Peyer's patch (tissue), 4 donors: ENCODE measurements around the gene HAPLN2. TPM values are rescaled to one million over a fixed set of nuclear protein-coding genes. Genes with fewer than 3 reads are reported as not detected.

Source experiments
- DNase-seq, 3 donors: peaks; one replicate each; pipeline ENCODE4 v3.0.0-alpha.2; 2017 to 2019
- H3K27ac ChIP-seq, 4 donors: fragments of 200-600 bp; sonication (generic); one replicate each; pipeline ENCODE4 v1.5.1; 2016 to 2019
- H3K27me3 ChIP-seq, 2 donors: fragments of 200-600 bp; sonication (generic); one replicate each; pipeline ENCODE4 v1.5.1; 2019
- H3K36me3 ChIP-seq, 3 donors: fragments of 200-600 bp; sonication (generic); one replicate each; pipeline ENCODE4 v1.5.1; 2016 to 2019
- H3K4me1 ChIP-seq, 4 donors: fragments of 200-600 bp; sonication (generic); one replicate each; pipeline ENCODE4 v1.5.1; 2016 to 2019
- H3K4me3 ChIP-seq, 4 donors: fragments of 200-600 bp; sonication (generic); 1 replicate in 3 of 4; 2 replicates in 1 of 4; pipeline ENCODE4 v1.5.1; 2016 to 2019; ENCODE audit warnings: mild to moderate bottlenecking in 1 of 4
- H3K9me3 ChIP-seq, 4 donors: fragments of 200-600 bp; sonication (generic); one replicate each; pipeline ENCODE4 v1.5.1; 2016 to 2019; ENCODE audit warnings: mild to moderate bottlenecking in 1 of 4
- POLR2A ChIP-seq, 2 donors: fragments of 450-650 bp; IDR thresholded peaks; one replicate each; pipeline ENCODE4 v1.5.1; 2017; ENCODE audit warnings: antibody characterized with exemption in 2 of 2, mild to moderate bottlenecking in 2 of 2, moderate library complexity in 2 of 2
- total RNA-seq, 4 donors: library from RNA; depleted of rRNA; stranded (reverse); fragments of >200 nt; gene quantifications; one replicate each; pipeline ENCODE4 v1.1.0, GENCODE V29; 2016
- TF ChIP-seq, protein P1 (sequence below), 6 experiments: fragments of 450-650 bp in 4 of 6; fragments of 200-600 bp in 2 of 6; sonication (generic) in 1 of 6; IDR thresholded peaks; one replicate each; pipeline ENCODE4 v1.5.1; 2017 to 2019; ENCODE audit warnings: antibody characterized with exemption in 6 of 6, mild to moderate bottlenecking in 3 of 6, moderate library complexity in 1 of 6

The HAPLN2 gene
- total RNA-seq, 4 donors from 2014 or later: 1.9 to 2.2 (median 2.1) TPM; not detected in 1

- Histone ChIP-seq H3K9me3 (no peaks in the 10 kb centered on the region), H3K27ac (no peak overlapping the region), H3K36me3 (peaks cover 0 to 40% (median 0%) of the 10 kb centered on the region in 3 donors), H3K27me3 (no peaks in the 10 kb centered on the region), H3K4me1 (peaks cover 0 to 4% (median 2%) of the 10 kb centered on the region in 4 donors), H3K4me3 (no peak overlapping the region)
- no peak for DNase-seq
- TF ChIP-seq, protein P1, sequence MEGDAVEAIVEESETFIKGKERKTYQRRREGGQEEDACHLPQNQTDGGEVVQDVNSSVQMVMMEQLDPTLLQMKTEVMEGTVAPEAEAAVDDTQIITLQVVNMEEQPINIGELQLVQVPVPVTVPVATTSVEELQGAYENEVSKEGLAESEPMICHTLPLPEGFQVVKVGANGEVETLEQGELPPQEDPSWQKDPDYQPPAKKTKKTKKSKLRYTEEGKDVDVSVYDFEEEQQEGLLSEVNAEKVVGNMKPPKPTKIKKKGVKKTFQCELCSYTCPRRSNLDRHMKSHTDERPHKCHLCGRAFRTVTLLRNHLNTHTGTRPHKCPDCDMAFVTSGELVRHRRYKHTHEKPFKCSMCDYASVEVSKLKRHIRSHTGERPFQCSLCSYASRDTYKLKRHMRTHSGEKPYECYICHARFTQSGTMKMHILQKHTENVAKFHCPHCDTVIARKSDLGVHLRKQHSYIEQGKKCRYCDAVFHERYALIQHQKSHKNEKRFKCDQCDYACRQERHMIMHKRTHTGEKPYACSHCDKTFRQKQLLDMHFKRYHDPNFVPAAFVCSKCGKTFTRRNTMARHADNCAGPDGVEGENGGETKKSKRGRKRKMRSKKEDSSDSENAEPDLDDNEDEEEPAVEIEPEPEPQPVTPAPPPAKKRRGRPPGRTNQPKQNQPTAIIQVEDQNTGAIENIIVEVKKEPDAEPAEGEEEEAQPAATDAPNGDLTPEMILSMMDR (IDR thresholded peaks at IDR 0.05): no peak
- TF ChIP-seq POLR2A (IDR thresholded peaks at IDR 0.05): no peak
Observed at GRCh38 chr1:156592910-156593660, 26.1 kb upstream of the HAPLN2 start.

DNA sequence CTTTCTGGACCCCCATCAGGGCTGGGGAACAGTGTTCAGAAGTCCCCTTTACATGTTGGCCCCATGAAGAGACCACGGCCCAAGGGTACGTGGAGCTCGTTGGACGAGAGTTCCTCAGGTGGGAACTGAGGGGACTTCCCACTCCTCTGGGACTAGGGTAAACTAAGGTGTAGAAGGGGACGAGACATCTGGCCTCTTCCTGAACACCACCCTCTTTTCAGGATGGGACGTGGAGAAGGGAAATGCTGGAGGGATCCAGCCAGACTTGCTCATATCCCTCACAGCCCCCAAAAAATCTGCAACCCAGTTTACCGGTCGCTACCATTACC is 25.6 kb upstream of the HAPLN2 start:
- no peak for DNase-seq
- peaks cover 0 to 44% (median 0%) of the 10 kb centered on the region in 3 donors for H3K36me3 ChIP-seq
- no peak overlapping the region for H3K4me3 ChIP-seq
- H3K27ac ChIP-seq: no peak overlapping the region
- H3K27me3 ChIP-seq: no peaks in the 10 kb centered on the region
- no peaks in the 10 kb centered on the region for H3K9me3 ChIP-seq
- TF ChIP-seq POLR2A (IDR thresholded peaks at IDR 0.05): no peak
- TF ChIP-seq, protein P1 (IDR thresholded peaks at IDR 0.05): no peak
- peaks cover 0 to 4% (median 2%) of the 10 kb centered on the region in 4 donors for H3K4me1 ChIP-seq

- peaks cover 0 to 4% (median 2%) of the 10 kb centered on the region in 4 donors for H3K4me1 ChIP-seq
- no peak for TF ChIP-seq POLR2A (IDR thresholded peaks at IDR 0.05)
- TF ChIP-seq, protein P1 (IDR thresholded peaks at IDR 0.05): no peak
- DNase-seq: no peak
- H3K27me3 ChIP-seq: no peaks in the 10 kb centered on the region
- H3K27ac ChIP-seq: no peak overlapping the region
- H3K9me3 ChIP-seq: no peaks in the 10 kb centered on the region
- H3K4me3 ChIP-seq: no peak overlapping the region
- H3K36me3 ChIP-seq: peaks cover 0 to 44% (median 0%) of the 10 kb centered on the region in 3 donors
Observed at GRCh38 chr1:156594190-156594589, 25.0 kb upstream of the HAPLN2 start.

GRCh38 chr1:156595016-156595415 is 24.2 kb upstream of the HAPLN2 start:
- H3K36me3 ChIP-seq: peaks cover 0 to 44% (median 0%) of the 10 kb centered on the region in 3 donors
- H3K27ac ChIP-seq: no peak overlapping the region
- no peaks in the 10 kb centered on the region for H3K27me3 ChIP-seq
- H3K9me3 ChIP-seq: no peaks in the 10 kb centered on the region
- no peak overlapping the region for H3K4me3 ChIP-seq
- no peak for DNase-seq
- peaks cover 0 to 8% (median 2%) of the 10 kb centered on the region in 4 donors for H3K4me1 ChIP-seq
- TF ChIP-seq, protein P1 (IDR thresholded peaks at IDR 0.05): no peak
- TF ChIP-seq POLR2A (IDR thresholded peaks at IDR 0.05): no peak

DNA sequence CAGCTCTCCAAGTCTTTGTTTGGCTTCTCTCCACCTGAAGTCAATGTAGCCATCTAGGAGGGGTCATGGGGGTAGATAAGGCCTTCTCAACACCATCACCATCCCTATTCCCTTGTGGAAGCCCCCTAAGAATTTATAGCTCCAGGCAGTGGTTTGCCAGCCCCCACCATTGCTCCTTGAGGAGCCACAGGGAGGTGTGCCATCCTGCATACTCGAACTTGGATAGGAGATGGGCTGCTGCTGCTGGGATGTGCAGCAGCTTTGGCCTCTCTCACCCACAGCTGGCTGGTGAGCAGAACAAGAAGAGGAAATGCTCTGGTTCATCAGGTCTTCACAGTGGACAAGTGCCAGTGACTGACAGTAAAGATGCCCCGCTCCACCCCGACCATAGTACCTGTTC is 22.8 kb upstream of the HAPLN2 start:
- Histone ChIP-seq H3K9me3 (no peaks in the 10 kb centered on the region), H3K27me3 (no peaks in the 10 kb centered on the region), H3K36me3 (peaks cover 0 to 44% (median 0%) of the 10 kb centered on the region in 3 donors), H3K4me3 (no peak overlapping the region), H3K4me1 (peaks cover 0 to 13% (median 5%) of the 10 kb centered on the region in 4 donors), H3K27ac (no peak overlapping the region)
- DNase-seq: no peak
- TF ChIP-seq, protein P1 (IDR thresholded peaks at IDR 0.05): no peak
- TF ChIP-seq POLR2A (IDR thresholded peaks at IDR 0.05): no peak
